B cell (primary cell): Measurements from ENCODE around the gene PSME3. TPM values are rescaled to one million over a fixed set of nuclear protein-coding genes. Genes with fewer than 3 reads are reported as not detected.
"Not testable (repeated sequence)": the region's sequence is repeated elsewhere in the genome, so short reads cannot be mapped to it uniquely, and the experiment has no call there.

Experiments used
- ATAC-seq: fragments of 200-7000 bp; cut with Tn5 transposase; one replicate; pipeline ENCODE4 v1.10.0; 2021; ENCODE audit warnings: low read depth, mild to moderate bottlenecking, moderate number of reproducible peaks, moderate library complexity
- CTCF ChIA-PET: fragments of 350-600 bp; sonication (Branson Sonifier 250); formaldehyde crosslinking; loops from one replicate; lab custom pipeline; 2021; ENCODE audit warnings: antibody characterized with exemption, inconsistent platforms; lab: Charles Lee
- POLR2A ChIA-PET: fragments of 350-600 bp; sonication (Branson Sonifier 250); formaldehyde crosslinking; loops from one replicate; lab custom pipeline; 2021; ENCODE audit warnings: antibody characterized with exemption; lab: Charles Lee
- DNase-seq: peaks from one replicate; pipeline ENCODE4 v3.0.0; 2013
- H2AFZ ChIP-seq: 2 replicates; pipeline ENCODE4 v1.6.1; 2012; ENCODE audit warnings: mild to moderate bottlenecking, low read depth, low read length; ENCODE audit not compliant: insufficient read depth, poor library complexity, severe bottlenecking
- H3K27ac ChIP-seq, 2 donors: 1 replicate in 1 of 2; 2 replicates in 1 of 2; pipeline ENCODE4 v1.5.1; 2012 to 2013; ENCODE audit warnings: low read length in 2 of 2, mild to moderate bottlenecking in 2 of 2, moderate library complexity in 1 of 2
- H3K27me3 ChIP-seq, 4 experiments: fragments of 200-600 bp in 1 of 4; sonication (generic) in 1 of 4; replicated peaks in 1 of 4; 1 replicate in 2 of 4; 2 replicates in 2 of 4; pipeline versions ENCODE4 v1.6.1 to v1.7.0; 2013 to 2016; ENCODE audit warnings: low read length in 3 of 4, mild to moderate bottlenecking in 2 of 4, mixed read lengths in 1 of 4, moderate library complexity in 1 of 4; ENCODE audit not compliant: insufficient read depth in 4 of 4, control insufficient read depth in 3 of 4; ENCODE audit errors: control extremely low read depth in 1 of 4
- H3K36me3 ChIP-seq, 2 experiments: replicated peaks in 1 of 2; 1 replicate in 1 of 2; 2 replicates in 1 of 2; pipeline versions ENCODE4 v1.6.1 to v1.7.1; 2013; ENCODE audit warnings: low read length in 1 of 2; ENCODE audit not compliant: insufficient read depth in 2 of 2, control insufficient read depth in 1 of 2; ENCODE audit errors: control extremely low read depth in 1 of 2, extremely low read depth in 1 of 2
- H3K4me1 ChIP-seq, 2 donors: fragments of 200-600 bp in 1 of 2; sonication (generic) in 1 of 2; 1 replicate in 1 of 2; 2 replicates in 1 of 2; pipeline versions ENCODE4 v1.5.1 to v1.6.1; 2013 to 2017; ENCODE audit warnings: low read length in 2 of 2; ENCODE audit not compliant: control insufficient read depth in 2 of 2, insufficient read depth in 2 of 2
- H3K4me2 ChIP-seq: replicated peaks from 2 replicates; pipeline ENCODE3; 2012; ENCODE audit warnings: mild to moderate bottlenecking, low read depth, low read length; ENCODE audit not compliant: poor library complexity, severe bottlenecking
- H3K4me3 ChIP-seq, 5 experiments: fragments of 200-600 bp in 1 of 5; sonication (generic) in 1 of 5; 1 replicate in 3 of 5; 2 replicates in 2 of 5; pipeline versions ENCODE4 v1.5.1 to v1.7.0; 2011 to 2016; ENCODE audit warnings: low read length in 4 of 5, mild to moderate bottlenecking in 4 of 5, low read depth in 2 of 5, control low read depth in 1 of 5, moderate library complexity in 1 of 5; ENCODE audit not compliant: insufficient read depth in 1 of 5; ENCODE audit errors: control extremely low read depth in 1 of 5, extremely low read depth in 1 of 5
- H3K79me2 ChIP-seq: fragments of 200-600 bp; sonication (generic); one replicate; pipeline ENCODE4 v1.6.0; 2016; ENCODE audit warnings: low read length; ENCODE audit not compliant: control insufficient read depth, insufficient read depth
- H3K9ac ChIP-seq: fragments of 200-600 bp; sonication (generic); 2 replicates; pipeline ENCODE4 v1.6.1; 2017; ENCODE audit warnings: mild to moderate bottlenecking, low read length, moderate library complexity
- H3K9me3 ChIP-seq, 3 donors: one replicate each; pipeline versions ENCODE4 v1.6.1 to v1.7.1; 2013; ENCODE audit warnings: low read length in 2 of 3; ENCODE audit not compliant: control insufficient read depth in 2 of 3, insufficient read depth in 1 of 3; ENCODE audit errors: control extremely low read depth in 1 of 3
- H4K20me1 ChIP-seq: 2 replicates; pipeline ENCODE4 v1.6.0; 2012; ENCODE audit warnings: mild to moderate bottlenecking, low read length; ENCODE audit not compliant: insufficient read depth, control insufficient read depth, poor library complexity, severe bottlenecking
- H3K27ac Mint-ChIP-seq: one replicate; pipeline ENCODE4 v1.8.0; 2021; ENCODE audit warnings: mixed read lengths
- H3K27me3 Mint-ChIP-seq: one replicate; pipeline ENCODE4 v1.8.0; 2021; ENCODE audit warnings: mixed read lengths
- H3K4me1 Mint-ChIP-seq: one replicate; pipeline ENCODE4 v1.8.0; 2021; ENCODE audit warnings: mixed read lengths
- H3K4me3 Mint-ChIP-seq: one replicate; pipeline ENCODE4 v1.8.0; 2021; ENCODE audit warnings: mixed read lengths
- H3K9me3 Mint-ChIP-seq: one replicate; pipeline ENCODE4 v1.8.0; 2022; ENCODE audit warnings: mixed read lengths; ENCODE audit not compliant: insufficient read depth
- EZH2 ChIP-seq: IDR thresholded peaks from 2 replicates; pipeline ENCODE4 v1.6.1; 2012; ENCODE audit warnings: borderline replicate concordance, low read depth, mild to moderate bottlenecking, moderate library complexity, low read length; ENCODE audit not compliant: insufficient read depth, poor library complexity, severe bottlenecking
- WGBS: methylation state at CpG from one replicate; pipeline ENCODE4 v1.1.5; 2013; ENCODE audit warnings: missing lambda C conversion rate; ENCODE audit not compliant: insufficient coverage; 5-methylcytosine and 5-hydroxymethylcytosine counted together
- intact Hi-C: fragments of 100-400 bp; cut with micrococcal nuclease; formaldehyde crosslinking; loops from one replicate; pipeline ENCODE4 v1.10.0; 2022
- polyA plus RNA-seq: library from polyadenylated mRNA; depleted of rRNA; stranded (reverse); fragments of >200 nt; gene quantifications from 2 replicates; pipeline ENCODE4 v1.2.3, GENCODE V29; 2012
- total RNA-seq, 2 donors: library from RNA; stranded (reverse); fragments of 120-200 nt in 1 of 2; gene quantifications; 1 replicate in 1 of 2; 2 replicates in 1 of 2; pipeline versions ENCODE4 v1.2.3 to v1.2.4, GENCODE V29; 2013 to 2022
- TF ChIP-seq, protein P1 (sequence below): fragments of 200-600 bp; IDR thresholded peaks from one replicate; pipeline ENCODE4 v1.8.0; 2022; ENCODE audit warnings: antibody characterized with exemption, mild to moderate bottlenecking

PSME3 gene
- total and polyA plus RNA-seq, 2 donors (not counting 1 experiment from before 2014, with no cell fraction given): 43.4 to 76.2 TPM

DNA sequence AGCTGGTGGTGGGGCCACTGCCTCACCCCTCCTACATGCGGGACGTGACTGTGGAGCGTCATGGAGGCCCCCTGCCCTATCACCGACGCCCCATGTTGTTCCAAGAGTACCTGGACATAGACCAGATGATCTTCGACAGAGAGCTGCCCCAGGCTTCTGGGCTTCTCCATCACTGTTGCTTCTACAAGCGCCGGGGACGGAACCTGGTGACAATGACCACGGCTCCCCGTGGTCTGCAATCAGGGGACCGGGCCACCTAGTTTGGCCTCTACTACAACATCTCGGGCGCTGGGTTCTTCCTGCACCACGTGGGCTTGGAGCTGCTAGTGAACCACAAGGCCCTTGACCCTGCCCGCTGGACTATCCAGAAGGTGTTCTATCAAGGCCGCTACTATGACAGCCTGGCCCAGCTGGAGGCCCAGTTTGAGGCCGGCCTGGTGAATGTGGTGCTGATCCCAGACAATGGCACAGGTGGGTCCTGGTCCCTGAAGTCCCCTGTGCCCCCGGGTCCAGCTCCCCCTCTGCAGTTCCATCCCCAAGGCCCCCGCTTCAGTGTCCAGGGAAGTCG lies 34.6 kb downstream of the PSME3 start:
- H2AFZ ChIP-seq, H3K9me3 ChIP-seq, H3K9ac ChIP-seq, H3K27ac Mint-ChIP-seq, DNase-seq, intact Hi-C loops, ATAC-seq, H3K4me2 ChIP-seq, H4K20me1 ChIP-seq, POLR2A ChIA-PET, H3K4me3 Mint-ChIP-seq, H3K27ac ChIP-seq, H3K9me3 Mint-ChIP-seq, H3K36me3 ChIP-seq, CTCF ChIA-PET, H3K4me1 ChIP-seq, H3K4me1 Mint-ChIP-seq, H3K4me3 ChIP-seq, H3K79me2 ChIP-seq: not testable (repeated sequence)
- H3K27me3 ChIP-seq: peaks cover 0 to 11% (median 0%) of the 10 kb centered on the region in 4 experiments
- H3K27me3 Mint-ChIP-seq: peaks cover 24% of the 10 kb centered on the region
- WGBS: 99% methylated on average over 8 of the region's 21 CpGs

GRCh38 chr17:42868338-42868737 lies 35.1 kb downstream of the PSME3 start:
- H3K27me3 Mint-ChIP-seq: peaks cover 29% of the 10 kb centered on the region
- Histone ChIP-seq H3K4me2 (no peak overlapping the region), H3K27me3 (peaks cover 0 to 11% (median 0%) of the 10 kb centered on the region in 4 experiments), H3K27ac (no peak overlapping the region), H3K9me3 (peaks cover 0 to 5% (median 4%) of the 10 kb centered on the region in 3 donors), H3K4me3 (no peak overlapping the region), H2AFZ (no peak overlapping the region), H4K20me1 (no peaks in the 10 kb centered on the region), H3K36me3 (no peaks in the 10 kb centered on the region), H3K79me2 (no peaks in the 10 kb centered on the region), H3K9ac (no peak overlapping the region), H3K4me1 (no peaks in the 10 kb centered on the region)
- H3K4me1 Mint-ChIP-seq: no peaks in the 10 kb centered on the region
- intact Hi-C loops: no loop called here
- H3K4me3 Mint-ChIP-seq: no peak overlapping the region
- WGBS: 97% methylated on average over 12 of the region's 12 CpGs
- CTCF ChIA-PET: no interaction called here
- ATAC-seq: no peak
- DNase-seq: no peak
- POLR2A ChIA-PET: no interaction called here
- H3K27ac Mint-ChIP-seq: no peak overlapping the region
- no peak for TF ChIP-seq EZH2
- TF ChIP-seq, protein P1, sequence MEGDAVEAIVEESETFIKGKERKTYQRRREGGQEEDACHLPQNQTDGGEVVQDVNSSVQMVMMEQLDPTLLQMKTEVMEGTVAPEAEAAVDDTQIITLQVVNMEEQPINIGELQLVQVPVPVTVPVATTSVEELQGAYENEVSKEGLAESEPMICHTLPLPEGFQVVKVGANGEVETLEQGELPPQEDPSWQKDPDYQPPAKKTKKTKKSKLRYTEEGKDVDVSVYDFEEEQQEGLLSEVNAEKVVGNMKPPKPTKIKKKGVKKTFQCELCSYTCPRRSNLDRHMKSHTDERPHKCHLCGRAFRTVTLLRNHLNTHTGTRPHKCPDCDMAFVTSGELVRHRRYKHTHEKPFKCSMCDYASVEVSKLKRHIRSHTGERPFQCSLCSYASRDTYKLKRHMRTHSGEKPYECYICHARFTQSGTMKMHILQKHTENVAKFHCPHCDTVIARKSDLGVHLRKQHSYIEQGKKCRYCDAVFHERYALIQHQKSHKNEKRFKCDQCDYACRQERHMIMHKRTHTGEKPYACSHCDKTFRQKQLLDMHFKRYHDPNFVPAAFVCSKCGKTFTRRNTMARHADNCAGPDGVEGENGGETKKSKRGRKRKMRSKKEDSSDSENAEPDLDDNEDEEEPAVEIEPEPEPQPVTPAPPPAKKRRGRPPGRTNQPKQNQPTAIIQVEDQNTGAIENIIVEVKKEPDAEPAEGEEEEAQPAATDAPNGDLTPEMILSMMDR: no peak
- H3K9me3 Mint-ChIP-seq: no peaks in the 10 kb centered on the region
